Adrenal gland (tissue), 5 donors: Measurements from ENCODE around the gene GATAD2B.

Experiments used
- POLR2A ChIP-seq, 2 donors: fragments of 450-650 bp; IDR thresholded peaks; one replicate each; pipeline ENCODE4 v1.6.1; 2017; ENCODE audit warnings: antibody characterized with exemption in 2 of 2, mild to moderate bottlenecking in 2 of 2, moderate library complexity in 1 of 2
- TF ChIP-seq, protein P1 (sequence below), 6 experiments: fragments of 450-650 bp in 4 of 6; fragments of 200-600 bp in 2 of 6; sonication (generic) in 1 of 6; IDR thresholded peaks; 1 replicate in 5 of 6; 2 replicates in 1 of 6; pipeline versions ENCODE4 v1.5.1 to v1.8.0; 2016 to 2021; ENCODE audit warnings: antibody characterized with exemption in 6 of 6, mild to moderate bottlenecking in 2 of 6, moderate library complexity in 1 of 6
- donor health status: DM: no; HTN: no; CAD: no.

DNA sequence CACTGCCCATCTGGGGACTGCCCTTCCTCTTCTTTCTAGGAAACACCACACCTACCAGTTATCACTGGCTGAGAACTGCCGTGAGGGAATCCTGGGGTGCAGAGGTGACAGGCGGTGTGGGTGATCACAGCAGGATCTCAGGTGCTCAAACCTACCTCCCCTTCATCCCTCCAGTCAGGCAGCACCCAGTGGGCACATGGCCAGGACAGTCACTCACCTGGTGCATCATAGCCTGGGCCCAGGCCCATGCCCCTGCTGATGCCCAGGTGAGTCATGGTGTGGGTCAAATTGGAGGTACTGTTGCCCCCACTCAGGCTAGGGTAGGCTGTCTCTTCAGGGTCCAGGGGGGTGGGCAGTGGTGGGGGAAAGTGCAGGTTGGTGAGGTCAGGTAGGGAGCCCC lies 29.0 kb upstream of the GATAD2B start:
- TF ChIP-seq, protein P1, sequence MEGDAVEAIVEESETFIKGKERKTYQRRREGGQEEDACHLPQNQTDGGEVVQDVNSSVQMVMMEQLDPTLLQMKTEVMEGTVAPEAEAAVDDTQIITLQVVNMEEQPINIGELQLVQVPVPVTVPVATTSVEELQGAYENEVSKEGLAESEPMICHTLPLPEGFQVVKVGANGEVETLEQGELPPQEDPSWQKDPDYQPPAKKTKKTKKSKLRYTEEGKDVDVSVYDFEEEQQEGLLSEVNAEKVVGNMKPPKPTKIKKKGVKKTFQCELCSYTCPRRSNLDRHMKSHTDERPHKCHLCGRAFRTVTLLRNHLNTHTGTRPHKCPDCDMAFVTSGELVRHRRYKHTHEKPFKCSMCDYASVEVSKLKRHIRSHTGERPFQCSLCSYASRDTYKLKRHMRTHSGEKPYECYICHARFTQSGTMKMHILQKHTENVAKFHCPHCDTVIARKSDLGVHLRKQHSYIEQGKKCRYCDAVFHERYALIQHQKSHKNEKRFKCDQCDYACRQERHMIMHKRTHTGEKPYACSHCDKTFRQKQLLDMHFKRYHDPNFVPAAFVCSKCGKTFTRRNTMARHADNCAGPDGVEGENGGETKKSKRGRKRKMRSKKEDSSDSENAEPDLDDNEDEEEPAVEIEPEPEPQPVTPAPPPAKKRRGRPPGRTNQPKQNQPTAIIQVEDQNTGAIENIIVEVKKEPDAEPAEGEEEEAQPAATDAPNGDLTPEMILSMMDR (IDR thresholded peaks at IDR 0.05) = no peak
- TF ChIP-seq POLR2A (IDR thresholded peaks at IDR 0.05) = no peak
